ENCODE results near the gene BDH1.
"Not testable (repeated sequence)": the region's sequence is repeated elsewhere in the genome, so short reads cannot be mapped to it uniquely, and the experiment has no call there.

Gene BDH1
- 1.1 to 26.1 (median 7.6) reads per million in 17 experiments for total RNA-seq

GRCh38 chr3:197555281-197556261, at the start of gene BDH1:
TSS of gene BDH1 (minus strand) at chr3:197555968. CDS start at chr3:197546443, 9,525 bp downstream.
- peak; percentile 15 to 75 (median 39) for DNase-seq

- DNase-seq: no peak
Measured at GRCh38 chr3:197603317-197603933, 47.7 kb upstream of the BDH1 start.

GRCh38 chr3:197602351-197602750, 46.6 kb upstream of the BDH1 start:
- DNase-seq: not testable (repeated sequence)

- DNase-seq: not testable (repeated sequence)
Measured at GRCh38 chr3:197601566-197601840, 45.7 kb upstream of the BDH1 start.

- DNase-seq: no peak
Measured at GRCh38 chr3:197600796-197601565, 45.2 kb upstream of the BDH1 start.

GRCh38 chr3:197599089-197599765, 43.5 kb upstream of the BDH1 start:
- DNase-seq: peak; percentile 83 to 88 (median 83)

GRCh38 chr3:197598404-197598980, 42.7 kb upstream of the BDH1 start:
- no peak for DNase-seq

GRCh38 chr3:197597335-197597734, 41.6 kb upstream of the BDH1 start:
- no peak for DNase-seq

GRCh38 chr3:197595470-197596185, 39.9 kb upstream of the BDH1 start:
- DNase-seq: no peak

GRCh38 chr3:197593046-197593380, 37.2 kb upstream of the BDH1 start:
- DNase-seq: peak; percentile 6 to 26 (median 16)

- DNase-seq: no peak
Measured at GRCh38 chr3:197592361-197593045, 36.7 kb upstream of the BDH1 start.

GRCh38 chr3:197591816-197592215, 36.0 kb upstream of the BDH1 start:
- DNase-seq: no peak

- DNase-seq: no peak
Measured at GRCh38 chr3:197590313-197590962, 34.7 kb upstream of the BDH1 start.

GRCh38 chr3:197589545-197589944, 33.8 kb upstream of the BDH1 start:
- no peak for DNase-seq

GRCh38 chr3:197586768-197587167, 31.0 kb upstream of the BDH1 start:
- DNase-seq: not testable (repeated sequence)

- DNase-seq: no peak
Measured at GRCh38 chr3:197586181-197586580, 30.4 kb upstream of the BDH1 start.

- DNase-seq: no peak
Measured at GRCh38 chr3:197584733-197585132, 29.0 kb upstream of the BDH1 start.

- DNase-seq: no peak
Measured at GRCh38 chr3:197583371-197583770, 27.6 kb upstream of the BDH1 start.

- DNase-seq: no peak
Measured at GRCh38 chr3:197580253-197580691, 24.5 kb upstream of the BDH1 start.

- no peak for DNase-seq
Measured at GRCh38 chr3:197578376-197578775, 22.6 kb upstream of the BDH1 start.
